Activated T-cell treated with anti-CD3 and anti-CD28 coated beads for 4 hours (primary cell): ENCODE data around the gene LPAR2.
"Not testable (repeated sequence)": the region's sequence is repeated elsewhere in the genome, so short reads cannot be mapped to it uniquely, and the experiment has no call there.

Experiments
- DNase-seq: peaks from one replicate; pipeline ENCODE4 v3.0.0-alpha.2; 2020

LPAR2 gene

GRCh38 chr19:19627621-19628500 is at the start of gene LPAR2:
TSS of gene LPAR2 (minus strand) at chr19:19628220. CDS start at chr19:19627275, 945 bp downstream.
- DNase-seq, result peak; percentile 66

GRCh38 chr19:19677579-19677978 is 49.6 kb upstream of the LPAR2 start:
- DNase-seq, result no peak

- no peak for DNase-seq
Observed at GRCh38 chr19:19674315-19674714, 46.3 kb upstream of the LPAR2 start.

GRCh38 chr19:19672816-19673215 is 44.8 kb upstream of the LPAR2 start:
- DNase-seq, result no peak

- no peak for DNase-seq
Observed at GRCh38 chr19:19670070-19670551, 42.1 kb upstream of the LPAR2 start.

DNA sequence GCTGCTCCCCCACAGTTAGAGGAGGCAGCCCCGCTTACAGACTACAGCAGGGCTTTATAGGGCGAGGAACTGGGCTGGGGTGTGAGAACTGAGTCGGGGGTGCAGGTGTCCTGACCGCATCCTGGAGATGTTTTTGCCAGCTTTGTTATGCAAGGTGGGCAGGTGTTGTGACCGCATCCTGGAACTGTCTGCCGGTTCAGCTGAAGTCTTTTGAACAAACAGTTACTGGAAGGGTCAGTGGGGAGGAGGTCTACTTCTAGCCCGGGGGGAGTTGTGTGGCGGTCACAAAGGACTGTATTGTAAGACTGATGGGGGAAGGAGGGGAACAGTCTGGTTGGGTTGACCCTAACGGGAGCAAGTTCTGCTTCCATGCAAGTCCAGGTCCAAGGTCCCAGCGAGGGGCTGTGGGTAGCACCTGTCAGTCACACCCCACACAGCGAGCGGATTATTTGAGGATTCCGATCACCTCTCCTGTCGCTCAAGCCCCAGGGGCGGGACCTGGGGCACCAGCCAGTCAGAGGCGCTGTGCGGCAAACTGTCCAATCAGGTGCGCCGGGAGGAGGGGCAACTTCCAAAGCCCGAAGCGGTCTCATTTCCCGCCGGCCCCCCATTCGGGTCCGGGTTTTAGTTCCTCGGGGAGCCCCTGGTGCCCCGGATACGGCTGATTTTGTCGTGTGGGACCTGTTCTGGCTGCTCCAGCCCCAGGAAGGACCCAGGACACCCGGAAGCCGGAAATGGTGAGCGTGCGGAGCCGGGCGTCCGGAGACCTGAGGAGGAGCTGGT is 40.4 kb upstream of the LPAR2 start, which contains the start of gene ZNF101:
Gene ZNF101 (plus strand): TSS at position 610 of the 783 bp plus-strand sequence. CDS start 125 bp downstream, at position 735.
- DNase-seq, result peak; percentile 87

DNA sequence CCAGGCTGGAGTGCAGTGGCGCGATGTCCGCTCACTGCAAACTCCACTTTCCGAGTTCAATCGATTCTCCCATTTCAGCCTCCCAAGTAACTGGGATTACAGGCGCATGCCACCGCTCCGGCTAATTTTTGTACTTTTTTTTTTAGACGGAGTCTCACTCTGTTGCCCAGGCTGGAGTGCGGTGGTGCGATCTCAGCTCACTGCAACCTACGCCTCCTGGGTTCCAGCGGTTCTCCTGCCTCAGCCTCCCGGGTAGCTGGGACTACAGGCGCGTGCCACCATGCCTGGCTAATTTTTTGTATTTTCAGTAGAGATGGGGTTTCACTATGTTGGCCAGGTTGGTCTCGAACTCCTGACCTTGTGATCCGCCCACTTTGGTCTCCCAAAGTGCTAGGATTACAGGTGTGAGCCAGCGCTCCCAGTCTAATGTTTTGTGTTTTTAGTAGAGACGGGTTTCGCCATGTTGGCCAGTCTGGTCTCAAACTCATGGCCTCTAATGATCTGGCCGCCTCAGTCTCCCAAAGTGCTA is 37.5 kb upstream of the LPAR2 start:
- DNase-seq, result not testable (repeated sequence)

DNA sequence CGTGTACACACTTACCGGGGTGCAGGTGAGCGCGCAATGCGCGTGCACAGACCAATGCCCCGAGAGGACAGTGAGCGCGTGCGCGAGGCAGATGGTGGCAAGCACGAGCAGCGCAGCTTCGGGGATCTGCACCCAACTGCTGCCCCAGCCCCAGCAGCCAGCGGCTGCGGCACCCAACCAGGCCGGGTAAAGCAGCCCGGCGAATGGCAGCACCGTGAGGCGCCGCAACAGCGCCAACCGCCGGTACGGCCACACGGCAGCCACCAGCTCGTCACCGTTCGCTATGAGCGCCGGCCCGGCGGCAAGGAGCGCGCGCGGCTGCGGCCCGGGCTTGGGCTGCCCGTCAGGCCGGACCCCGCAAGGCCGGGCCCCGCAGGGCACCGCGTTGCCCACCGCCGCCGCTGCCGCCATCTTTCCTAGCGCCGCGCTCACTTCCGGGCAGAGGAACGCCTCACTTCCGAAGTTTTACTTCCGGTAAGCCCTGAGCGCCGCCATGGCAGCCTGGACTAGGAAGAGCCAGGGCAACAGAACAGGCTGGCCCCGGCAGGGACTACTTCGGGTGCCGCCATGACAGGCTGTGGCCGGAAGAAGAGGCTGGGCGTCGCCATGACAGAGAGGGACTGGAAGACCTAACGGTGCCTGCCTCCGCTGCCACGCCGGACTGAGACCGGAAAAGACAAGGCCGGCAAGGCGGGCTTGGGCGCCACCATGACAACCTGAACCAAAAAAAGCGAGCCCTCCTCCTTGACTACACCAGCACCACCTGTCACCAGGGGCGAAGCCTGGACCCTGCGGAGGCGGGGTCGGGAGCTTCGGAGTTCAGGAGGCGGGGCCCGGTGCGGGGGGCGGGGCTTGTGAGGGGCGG is 35.5 kb upstream of the LPAR2 start, which contains the start of gene ATP13A1:
Gene ATP13A1 (minus strand): TSS at position 421 of the 865 bp plus-strand sequence. CDS start 10 bp downstream, at position 411.
- peak; percentile 82 for DNase-seq

GRCh38 chr19:19662871-19663255 is 34.8 kb upstream of the LPAR2 start:
- no peak for DNase-seq

DNA sequence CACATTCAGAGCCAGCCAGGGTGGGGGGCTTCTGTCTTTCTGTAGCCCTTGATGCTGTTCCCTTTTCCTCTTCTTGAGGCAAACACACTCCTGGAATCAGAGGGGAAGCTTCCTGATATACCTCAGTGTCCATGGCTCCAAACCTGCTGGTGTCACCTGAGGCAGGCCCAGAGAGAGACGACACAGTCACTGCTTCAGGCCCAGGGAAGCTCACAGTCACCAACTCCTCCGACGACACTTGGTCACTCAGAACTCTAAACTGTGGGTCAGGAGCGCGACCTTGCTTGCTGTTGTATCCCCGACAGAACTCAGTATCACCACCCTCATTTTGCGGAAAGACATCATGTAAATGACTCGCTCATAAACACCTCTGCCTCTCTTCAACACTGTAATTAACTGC is 34.3 kb upstream of the LPAR2 start:
- DNase-seq, result no peak

DNA sequence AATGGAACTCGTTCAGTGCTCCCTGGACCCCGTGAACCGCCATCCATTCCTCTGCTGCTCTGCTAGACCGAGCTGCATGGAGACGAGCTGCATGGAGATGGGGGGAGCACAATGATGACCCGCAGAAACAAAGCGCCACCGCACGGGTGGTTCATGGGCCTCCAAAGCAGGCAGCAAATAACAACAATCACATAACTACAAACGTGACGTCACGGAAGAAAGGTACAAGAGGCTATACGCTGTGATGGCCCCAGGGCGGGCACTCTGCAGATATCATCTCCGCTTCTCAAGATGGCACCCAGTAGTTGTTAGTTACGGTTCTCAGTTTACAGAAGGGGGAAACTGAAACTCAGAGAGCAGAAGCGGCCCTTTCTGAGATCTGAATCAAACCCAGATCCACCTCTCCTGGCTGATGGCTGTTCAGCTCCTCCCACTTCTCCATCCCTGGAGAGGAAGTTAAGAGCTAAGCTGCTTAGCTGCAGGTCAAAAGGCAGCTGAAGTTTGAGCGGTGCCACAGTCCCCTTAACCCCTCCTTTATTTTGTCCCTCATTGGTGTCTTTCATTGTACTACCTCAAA is 33.7 kb upstream of the LPAR2 start:
- DNase-seq, result no peak

- DNase-seq, result no peak
Observed at GRCh38 chr19:19661141-19661674, 33.2 kb upstream of the LPAR2 start.

- DNase-seq, result no peak
Observed at GRCh38 chr19:19659646-19660245, 31.7 kb upstream of the LPAR2 start.

- DNase-seq, result no peak
Observed at GRCh38 chr19:19657397-19657783, 29.4 kb upstream of the LPAR2 start.

DNA sequence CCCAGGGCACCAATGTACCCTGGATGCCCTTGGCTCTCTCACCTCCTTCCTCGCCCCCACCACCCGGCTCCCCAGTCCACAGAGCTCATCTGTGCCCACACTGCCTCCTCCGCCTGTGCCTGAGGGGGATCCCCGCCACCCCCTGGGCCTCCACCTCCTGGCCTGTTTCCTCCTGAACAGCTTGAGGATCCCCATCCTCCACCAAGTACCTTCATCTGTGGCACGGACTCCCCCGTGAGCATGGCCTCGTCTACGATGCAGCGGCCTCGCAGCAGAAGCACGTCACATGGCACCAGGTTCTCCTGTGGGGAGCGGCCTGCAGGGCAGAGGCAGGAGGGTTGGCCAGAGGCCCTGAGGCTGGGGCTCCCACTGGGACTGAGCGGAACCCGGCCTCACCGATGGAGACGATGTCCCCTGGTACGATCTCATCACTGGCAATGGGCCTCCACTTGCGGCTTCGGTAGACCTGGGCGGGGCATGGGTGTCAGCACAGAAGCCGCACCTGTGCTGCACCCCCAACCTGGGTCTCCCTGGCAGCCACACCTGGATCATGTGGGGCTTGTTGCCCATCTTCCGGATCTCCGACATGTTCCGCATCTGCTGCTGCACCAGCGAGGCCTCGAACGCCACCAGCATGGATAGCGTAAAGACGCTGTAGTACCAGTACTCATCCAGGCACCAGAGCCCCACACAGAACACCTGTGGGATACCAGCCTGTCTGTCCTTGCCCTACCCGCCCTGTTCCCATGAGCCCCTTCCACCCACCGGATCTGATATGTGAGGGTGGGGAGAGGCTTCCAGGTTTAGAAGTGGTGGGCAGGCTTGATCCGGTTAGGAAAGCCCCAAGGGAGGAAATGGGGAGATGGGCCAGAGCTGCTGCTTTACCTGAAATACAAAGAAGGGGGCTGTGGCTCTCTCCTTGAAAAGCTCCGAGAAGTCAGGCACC is 28.7 kb upstream of the LPAR2 start:
- DNase-seq, result no peak

DNA sequence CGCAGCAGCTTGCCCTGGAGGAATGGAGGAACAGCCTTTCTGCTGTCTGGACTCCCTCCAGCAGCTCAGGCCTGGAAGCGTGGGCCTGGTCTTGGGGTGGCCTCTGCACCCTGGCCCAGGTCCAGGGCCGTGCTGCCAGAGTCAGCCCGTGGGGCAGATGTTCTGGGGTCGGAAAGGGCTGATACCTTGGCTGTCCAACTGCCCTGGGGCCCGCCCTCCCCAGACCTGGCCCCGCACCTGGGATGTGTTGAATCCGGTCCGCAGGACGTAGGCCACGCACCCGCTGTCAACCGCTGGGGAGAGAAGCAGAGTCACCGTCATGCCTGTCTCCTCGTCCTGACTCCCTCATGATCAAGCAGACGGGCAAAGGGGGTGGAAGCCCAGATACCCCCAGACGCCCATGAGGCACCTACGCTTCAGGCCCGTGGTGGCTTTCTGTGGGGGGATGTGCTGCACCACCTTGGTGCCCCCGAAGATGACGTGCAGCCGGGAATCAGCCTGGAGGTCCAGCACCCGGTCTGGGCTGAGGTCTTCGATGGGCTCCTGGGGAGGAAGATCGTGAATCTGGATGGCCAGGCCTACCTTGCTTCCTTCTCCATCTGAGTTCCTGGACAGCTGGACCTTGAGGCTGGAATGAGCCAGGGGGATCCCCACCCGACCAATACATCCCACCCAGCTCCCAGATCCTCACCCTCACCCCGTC is 27.8 kb upstream of the LPAR2 start:
- DNase-seq, result no peak

GRCh38 chr19:19655051-19655594 is 27.1 kb upstream of the LPAR2 start:
- no peak for DNase-seq

GRCh38 chr19:19654441-19654840 is 26.4 kb upstream of the LPAR2 start:
- no peak for DNase-seq

DNA sequence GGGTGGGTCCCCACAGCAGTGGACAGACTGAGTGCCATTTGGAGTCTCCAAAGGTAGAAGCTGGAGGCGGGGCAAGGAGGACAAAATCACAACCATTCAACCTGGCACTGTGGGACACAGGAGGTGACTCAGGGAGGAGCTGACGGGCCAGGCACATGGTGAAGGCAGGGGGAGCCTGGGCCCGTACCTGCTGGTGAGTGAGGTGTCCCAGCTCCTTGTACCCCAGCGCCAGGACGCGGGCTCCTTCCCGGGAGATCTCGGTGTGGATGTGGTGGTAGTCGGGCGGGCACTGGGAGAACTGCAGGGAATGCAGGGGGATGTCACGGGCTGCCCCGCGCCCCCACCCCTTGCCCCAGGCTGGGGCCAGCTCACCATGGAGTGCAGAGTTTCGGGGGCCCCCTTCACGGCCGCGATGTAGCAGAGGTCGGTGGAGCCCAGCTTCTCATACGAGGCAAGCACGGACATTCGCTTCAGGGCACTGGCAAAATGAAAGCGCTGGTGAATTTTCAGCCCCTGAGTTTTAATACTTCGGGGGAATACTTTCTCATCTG is 25.7 kb upstream of the LPAR2 start:
- no peak for DNase-seq
